ENCODE measurements around the gene NUP188.

DNA sequence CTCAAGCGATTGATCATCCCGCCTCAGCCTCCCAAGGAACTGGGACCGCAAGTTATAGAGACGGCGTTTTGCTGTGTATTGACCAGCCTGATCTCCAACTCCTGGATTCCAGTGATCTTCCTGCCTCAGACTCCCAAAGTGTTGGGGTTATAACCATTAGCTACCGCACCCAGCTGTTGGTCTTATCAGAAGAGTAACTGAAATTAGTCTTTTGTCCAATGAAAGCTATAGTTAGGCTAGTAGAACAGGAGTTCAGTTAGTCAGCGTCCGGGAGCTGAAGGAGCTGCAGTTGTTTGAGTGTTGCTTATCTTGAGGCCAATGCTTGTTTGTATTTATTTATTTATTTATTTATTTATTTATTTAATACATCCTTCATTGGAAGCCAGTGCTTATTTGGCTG lies 85.7 kb downstream of the NUP188 start:
- TF ChIP-seq, protein P1, sequence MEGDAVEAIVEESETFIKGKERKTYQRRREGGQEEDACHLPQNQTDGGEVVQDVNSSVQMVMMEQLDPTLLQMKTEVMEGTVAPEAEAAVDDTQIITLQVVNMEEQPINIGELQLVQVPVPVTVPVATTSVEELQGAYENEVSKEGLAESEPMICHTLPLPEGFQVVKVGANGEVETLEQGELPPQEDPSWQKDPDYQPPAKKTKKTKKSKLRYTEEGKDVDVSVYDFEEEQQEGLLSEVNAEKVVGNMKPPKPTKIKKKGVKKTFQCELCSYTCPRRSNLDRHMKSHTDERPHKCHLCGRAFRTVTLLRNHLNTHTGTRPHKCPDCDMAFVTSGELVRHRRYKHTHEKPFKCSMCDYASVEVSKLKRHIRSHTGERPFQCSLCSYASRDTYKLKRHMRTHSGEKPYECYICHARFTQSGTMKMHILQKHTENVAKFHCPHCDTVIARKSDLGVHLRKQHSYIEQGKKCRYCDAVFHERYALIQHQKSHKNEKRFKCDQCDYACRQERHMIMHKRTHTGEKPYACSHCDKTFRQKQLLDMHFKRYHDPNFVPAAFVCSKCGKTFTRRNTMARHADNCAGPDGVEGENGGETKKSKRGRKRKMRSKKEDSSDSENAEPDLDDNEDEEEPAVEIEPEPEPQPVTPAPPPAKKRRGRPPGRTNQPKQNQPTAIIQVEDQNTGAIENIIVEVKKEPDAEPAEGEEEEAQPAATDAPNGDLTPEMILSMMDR (IDR thresholded peaks at IDR 0.05; ENCODE audit: extremely low read depth in 1 of 2, insufficient read depth in 1 of 2, low read depth in 1 of 2, low read length in 2 of 2), result no peak
- TF ChIP-seq POLR2A (IDR thresholded peaks at IDR 0.05; ENCODE audit: low read depth, low read length) (no peak), FOS (IDR thresholded peaks at IDR 0.05; ENCODE audit: borderline replicate concordance, insufficient read depth, low read length) (no peak), POLR2AphosphoS5 (IDR thresholded peaks at IDR 0.05; ENCODE audit: insufficient read depth, low read depth, low read length) (no peak), EZH2 (IDR thresholded peaks at IDR 0.05; ENCODE audit: borderline replicate concordance, low read depth, low read length, severe bottlenecking) (no peak), MYC (IDR thresholded peaks at IDR 0.05; ENCODE audit: low read depth, low read length) (no peak), GATA2 (IDR thresholded peaks at IDR 0.05; ENCODE audit: insufficient read depth, insufficient read length, low read depth, low read length) (no peak)
- TF ChIP-seq, protein P2, sequence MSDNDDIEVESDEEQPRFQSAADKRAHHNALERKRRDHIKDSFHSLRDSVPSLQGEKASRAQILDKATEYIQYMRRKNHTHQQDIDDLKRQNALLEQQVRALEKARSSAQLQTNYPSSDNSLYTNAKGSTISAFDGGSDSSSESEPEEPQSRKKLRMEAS (IDR thresholded peaks at IDR 0.05; ENCODE audit: insufficient read depth, insufficient read length), result no peak

Measured in endothelial cell of umbilical vein (primary cell).